ENCODE measurements around the gene NTNG1. TPM values are rescaled to one million over a fixed set of nuclear protein-coding genes. Genes with fewer than 3 reads are reported as not detected.

Gene NTNG1
- total RNA-seq, 1 donor = 20.9 TPM

- TF ChIP-seq CTCF (IDR thresholded peaks at IDR 0.05; ENCODE audit: insufficient read depth, low read length) = no peak
- no peak overlapping the region for H3K4me3 ChIP-seq (ENCODE audit: low read depth, low read length)
- DNase-seq (ENCODE audit: low read depth) = no peak
Observed at GRCh38 chr1:107442551-107442950, 301.7 kb downstream of the NTNG1 start.

GRCh38 chr1:107443027-107443426 is 302.2 kb downstream of the NTNG1 start:
- TF ChIP-seq CTCF (IDR thresholded peaks at IDR 0.05; ENCODE audit: insufficient read depth, low read length) = no peak
- no peak for DNase-seq (ENCODE audit: low read depth)
- no peak overlapping the region for H3K4me3 ChIP-seq (ENCODE audit: low read depth, low read length)

- H3K4me3 ChIP-seq (ENCODE audit: low read depth, low read length) = no peak overlapping the region
- no peak for DNase-seq (ENCODE audit: low read depth)
- no peak for TF ChIP-seq CTCF (IDR thresholded peaks at IDR 0.05; ENCODE audit: insufficient read depth, low read length)
Observed at GRCh38 chr1:107443860-107444259, 303.0 kb downstream of the NTNG1 start.

- no peak overlapping the region for H3K4me3 ChIP-seq (ENCODE audit: low read depth, low read length)
- no peak for TF ChIP-seq CTCF (IDR thresholded peaks at IDR 0.05; ENCODE audit: insufficient read depth, low read length)
- DNase-seq (ENCODE audit: low read depth) = no peak
Observed at GRCh38 chr1:107444302-107444701, 303.5 kb downstream of the NTNG1 start.

GRCh38 chr1:107449326-107449725 is 308.5 kb downstream of the NTNG1 start:
- DNase-seq (ENCODE audit: low read depth) = no peak
- H3K4me3 ChIP-seq (ENCODE audit: low read depth, low read length) = no peak overlapping the region
- TF ChIP-seq CTCF (IDR thresholded peaks at IDR 0.05; ENCODE audit: insufficient read depth, low read length) = no peak

- no peak for TF ChIP-seq CTCF (IDR thresholded peaks at IDR 0.05; ENCODE audit: insufficient read depth, low read length)
- H3K4me3 ChIP-seq (ENCODE audit: low read depth, low read length) = no peak overlapping the region
- no peak for DNase-seq (ENCODE audit: low read depth)
Observed at GRCh38 chr1:107450899-107451664, 310.2 kb downstream of the NTNG1 start.

GRCh38 chr1:107451715-107452114 is 310.9 kb downstream of the NTNG1 start:
- H3K4me3 ChIP-seq (ENCODE audit: low read depth, low read length) = no peak overlapping the region
- no peak for TF ChIP-seq CTCF (IDR thresholded peaks at IDR 0.05; ENCODE audit: insufficient read depth, low read length)
- no peak for DNase-seq (ENCODE audit: low read depth)

Data from fibroblast of the aortic adventitia (primary cell).